Thyroid gland (tissue), 4 donors: ENCODE data around the gene MAPK8.

Experiments used
- CTCF ChIP-seq, 6 experiments: fragments of 200-600 bp in 3 of 6; fragments of 450-650 bp in 3 of 6; sonication (generic) in 3 of 6; IDR thresholded peaks; one replicate each; pipeline ENCODE4 v1.5.1; 2016 to 2019; ENCODE audit warnings: antibody characterized with exemption in 6 of 6, mild to moderate bottlenecking in 2 of 6, inconsistent platforms in 1 of 6, moderate library complexity in 1 of 6
- POLR2A ChIP-seq, 2 donors: fragments of 450-650 bp; IDR thresholded peaks; one replicate each; pipeline ENCODE4 v1.6.1; 2017; ENCODE audit warnings: antibody characterized with exemption in 2 of 2, mild to moderate bottlenecking in 2 of 2, moderate library complexity in 1 of 2

- TF ChIP-seq CTCF (IDR thresholded peaks at IDR 0.05) (no peak), POLR2A (IDR thresholded peaks at IDR 0.05) (no peak)
Observed at GRCh38 chr10:48480397-48481374, 174.2 kb downstream of the MAPK8 start.
